H1 (cell line): ENCODE results near the gene GIMD1. TPM values are rescaled to one million over a fixed set of nuclear protein-coding genes. Genes with fewer than 3 reads are reported as not detected.

Experiments used
- CTCF ChIA-PET: fragments of 300-600 bp; sonication (Branson Sonifier 250); formaldehyde crosslinking; loops from one replicate; lab custom pipeline; 2021; ENCODE audit not compliant: partially characterized antibody; lab: Charles Lee
- POLR2A ChIA-PET: fragments of 300-600 bp; sonication (Branson Sonifier 250); formaldehyde crosslinking; loops from one replicate; lab custom pipeline; 2021; ENCODE audit warnings: inconsistent platforms; ENCODE audit not compliant: partially characterized antibody; lab: Charles Lee
- DNase-seq, 2 experiments: peaks; one replicate each; pipeline versions ENCODE4 v3.0.0 to v3.0.0-alpha.2; 2010 to 2022; ENCODE audit warnings: low spot score in 2 of 2, low read depth in 1 of 2, mixed read lengths in 1 of 2
- FAIRE-seq: peaks from 2 replicates; lab custom pipeline; 2011; peaks lifted over from hg19 to GRCh38; lab: Jason Lieb, UNC
- H2AFZ ChIP-seq: 2 replicates; pipeline ENCODE4 v1.8.1; 2012; ENCODE audit warnings: low read length, inconsistent platforms
- H2AK5ac ChIP-seq: 2 replicates; pipeline ENCODE4 v1.6.1; 2013; ENCODE audit warnings: low read depth, low read length
- H2BK120ac ChIP-seq: replicated peaks from 2 replicates; pipeline ENCODE3; 2013; ENCODE audit warnings: low read depth, low read length, inconsistent platforms
- H2BK12ac ChIP-seq: 2 replicates; pipeline ENCODE4 v1.6.1; 2013; ENCODE audit warnings: low read depth, low read length
- H2BK15ac ChIP-seq: 2 replicates; pipeline ENCODE4 v1.6.1; 2013; ENCODE audit warnings: low read length
- H2BK20ac ChIP-seq: 2 replicates; pipeline ENCODE4 v1.6.1; 2013; ENCODE audit warnings: low read length
- H2BK5ac ChIP-seq: 2 replicates; pipeline ENCODE4 v1.6.1; 2013; ENCODE audit warnings: low read depth, low read length
- H3K14ac ChIP-seq: 2 replicates; pipeline ENCODE4 v1.6.1; 2013; ENCODE audit warnings: inconsistent platforms; ENCODE audit not compliant: insufficient read length
- H3K18ac ChIP-seq: 2 replicates; pipeline ENCODE4 v1.6.1; 2013; ENCODE audit warnings: low read length; ENCODE audit errors: extremely low read depth
- H3K23ac ChIP-seq: 2 replicates; pipeline ENCODE4 v1.6.1; 2013; ENCODE audit warnings: inconsistent platforms; ENCODE audit not compliant: insufficient read length
- H3K23me2 ChIP-seq: 2 replicates; pipeline ENCODE4 v1.6.1; 2013; ENCODE audit warnings: low read depth, low read length
- H3K27ac ChIP-seq: 2 replicates; pipeline ENCODE4 v1.6.1; 2011; ENCODE audit warnings: low read depth, low read length, inconsistent platforms
- H3K27me3 ChIP-seq, 4 experiments: replicated peaks in 1 of 4; 1 replicate in 1 of 4; 2 replicates in 3 of 4; pipeline versions ENCODE4 v1.6.1 to v1.8.1; 2011 to 2013; ENCODE audit warnings: low read length in 3 of 4, mild to moderate bottlenecking in 3 of 4, inconsistent platforms in 2 of 4, mixed read lengths in 2 of 4, moderate library complexity in 1 of 4; ENCODE audit not compliant: control insufficient read depth in 3 of 4, insufficient read depth in 3 of 4; ENCODE audit errors: extremely low read depth in 1 of 4
- H3K36me3 ChIP-seq, 4 experiments: 2 replicates each; pipeline versions ENCODE4 v1.6.1 to v1.8.1; 2011 to 2013; ENCODE audit warnings: mild to moderate bottlenecking in 4 of 4, low read length in 3 of 4, moderate library complexity in 2 of 4, control low read depth in 1 of 4, inconsistent platforms in 1 of 4; ENCODE audit not compliant: insufficient read depth in 4 of 4, control insufficient read depth in 2 of 4
- H3K4ac ChIP-seq: replicated peaks from 2 replicates; pipeline ENCODE3; 2013; ENCODE audit warnings: low read length, low read depth, mixed read lengths, inconsistent platforms; ENCODE audit not compliant: insufficient read length
- H3K4me1 ChIP-seq, 4 experiments: replicated peaks in 1 of 4; 1 replicate in 1 of 4; 2 replicates in 3 of 4; pipeline versions ENCODE4 v1.6.1 to v1.8.1; 2011 to 2013; ENCODE audit warnings: low read length in 3 of 4, inconsistent platforms in 2 of 4, mixed read lengths in 1 of 4; ENCODE audit not compliant: insufficient read depth in 4 of 4, control insufficient read depth in 3 of 4
- H3K4me2 ChIP-seq, 2 experiments: 2 replicates each; pipeline versions ENCODE4 v1.6.1 to v1.8.1; 2011 to 2013; ENCODE audit warnings: low read depth in 2 of 2, low read length in 2 of 2, control low read depth in 1 of 2, inconsistent platforms in 1 of 2, mild to moderate bottlenecking in 1 of 2; ENCODE audit not compliant: insufficient read depth in 1 of 2
- H3K4me3 ChIP-seq, 4 experiments: fragments of 200-600, 300-600 bp in 1 of 4; sonication (generic), shearing (Covaris generic), sonication (Bioruptor Twin) in 1 of 4; 2 replicates each; pipeline versions ENCODE4 v1.5.1 to v1.8.1; 2011 to 2016; ENCODE audit warnings: low read length in 4 of 4, low read depth in 3 of 4, control low read depth in 2 of 4, inconsistent platforms in 2 of 4, mild to moderate bottlenecking in 2 of 4, mixed read lengths in 1 of 4, moderate library complexity in 1 of 4; ENCODE audit not compliant: insufficient read depth in 2 of 4; ENCODE audit errors: extremely low read depth in 1 of 4
- H3K56ac ChIP-seq: replicated peaks from 2 replicates; pipeline ENCODE3; 2013; ENCODE audit warnings: low read depth, mild to moderate bottlenecking, mixed read lengths, low read length, inconsistent platforms; ENCODE audit not compliant: insufficient read length
- H3K79me1 ChIP-seq: 2 replicates; pipeline ENCODE4 v1.6.1; 2013; ENCODE audit warnings: low read depth, low read length, control low read depth
- H3K79me2 ChIP-seq, 2 experiments: 2 replicates each; pipeline versions ENCODE4 v1.6.1 to v1.8.1; 2012 to 2013; ENCODE audit warnings: low read length in 2 of 2, mild to moderate bottlenecking in 2 of 2, inconsistent platforms in 1 of 2; ENCODE audit not compliant: insufficient read depth in 2 of 2, control insufficient read depth in 1 of 2
- H3K9ac ChIP-seq, 4 experiments: replicated peaks in 1 of 4; 1 replicate in 1 of 4; 2 replicates in 3 of 4; pipeline versions ENCODE4 v1.6.1 to v1.8.1; 2011 to 2013; ENCODE audit warnings: low read depth in 3 of 4, low read length in 3 of 4, control low read depth in 2 of 4, mild to moderate bottlenecking in 2 of 4, moderate library complexity in 2 of 4, inconsistent platforms in 1 of 4; ENCODE audit errors: extremely low read depth in 1 of 4
- H3K9me3 ChIP-seq, 2 experiments: 2 replicates each; pipeline versions ENCODE4 v1.6.1 to v1.8.1; 2012 to 2013; ENCODE audit warnings: mild to moderate bottlenecking in 2 of 2, moderate library complexity in 2 of 2, control low read depth in 1 of 2, inconsistent platforms in 1 of 2, low read depth in 1 of 2, low read length in 1 of 2, mixed read lengths in 1 of 2; ENCODE audit not compliant: insufficient read depth in 2 of 2
- H4K20me1 ChIP-seq, 2 experiments: replicated peaks in 1 of 2; 2 replicates each; pipeline versions ENCODE3 to v1.8.1; 2011 to 2013; ENCODE audit warnings: inconsistent platforms in 2 of 2, low read length in 2 of 2, mild to moderate bottlenecking in 1 of 2; ENCODE audit not compliant: insufficient read depth in 2 of 2, control insufficient read depth in 1 of 2
- H4K5ac ChIP-seq: 2 replicates; pipeline ENCODE4 v1.6.1; 2013; ENCODE audit warnings: low read length, low read depth, mixed read lengths, inconsistent platforms; ENCODE audit not compliant: insufficient read length
- H4K8ac ChIP-seq: 2 replicates; pipeline ENCODE4 v1.8.0; 2013; ENCODE audit warnings: mild to moderate bottlenecking, moderate library complexity, low read length, inconsistent platforms; ENCODE audit not compliant: insufficient read depth; ENCODE audit errors: extremely low read depth
- H4K91ac ChIP-seq: replicated peaks from 2 replicates; pipeline ENCODE3; 2013; ENCODE audit warnings: low read length, mixed read lengths, inconsistent platforms; ENCODE audit not compliant: insufficient read length
- KDM5A ChIP-seq: fragments of 200-600 bp; IDR thresholded peaks from 2 replicates; pipeline ENCODE4 v1.7.1; 2012; ENCODE audit warnings: mild to moderate bottlenecking, low read length, inconsistent platforms, mixed read lengths
- SIX5 ChIP-seq: IDR thresholded peaks from 2 replicates; pipeline ENCODE4 v1.6.1; 2011; ENCODE audit warnings: mild to moderate bottlenecking, low read depth, low read length
- TAF7 ChIP-seq: optimal IDR thresholded peaks from 2 replicates; pipeline ENCODE3; 2011; ENCODE audit warnings: low read depth, mild to moderate bottlenecking, inconsistent platforms, low read length, moderate library complexity, borderline replicate concordance
- WGBS, 2 experiments: shearing (Covaris generic) in 1 of 2; methylation state at CpG; one replicate each; pipeline versions ENCODE4 v1.1.6 to v1.1.7; 2013 to 2015; ENCODE audit warnings: low lambda C conversion rate in 2 of 2, mixed read lengths in 2 of 2, inconsistent platforms in 1 of 2, low coverage in 1 of 2, missing lambda C conversion rate in 1 of 2; ENCODE audit not compliant: insufficient replicate concordance in 2 of 2, insufficient coverage in 1 of 2, insufficient read length in 1 of 2; ENCODE audit errors: extremely low coverage in 1 of 2, missing lambda C conversion rate in 1 of 2; 5-methylcytosine and 5-hydroxymethylcytosine counted together
- polyA plus RNA-seq, 7 experiments: library from polyadenylated mRNA; depleted of rRNA in 3 of 7; stranded (reverse) in 5 of 7; unstranded in 2 of 7; fragments of >200 nt in 5 of 7; fragments of 200-250 nt in 2 of 7; gene quantifications; 1 replicate in 5 of 7; 2 replicates in 1 of 7; 4 replicates in 1 of 7; pipeline versions ENCODE4 v1.2.1 to v1.2.3, GENCODE V29; 2011 to 2013; ENCODE audit warnings: missing spikeins in 2 of 7, mixed read lengths in 2 of 7
- total RNA-seq: library from RNA; stranded (reverse); fragmentation: NEBNext Ultra II Directional; extraction: Animal tissue kit (Norgen Biotek cat#: 25700); gene quantifications from 2 replicates; pipeline ENCODE4 v1.2.1, GENCODE V29; 2021

GIMD1 gene
- total and polyA plus RNA-seq, 2 of the 8 experiments (the other 6 are each of a cell fraction or from before 2014, with no cell fraction given): not detected

DNA sequence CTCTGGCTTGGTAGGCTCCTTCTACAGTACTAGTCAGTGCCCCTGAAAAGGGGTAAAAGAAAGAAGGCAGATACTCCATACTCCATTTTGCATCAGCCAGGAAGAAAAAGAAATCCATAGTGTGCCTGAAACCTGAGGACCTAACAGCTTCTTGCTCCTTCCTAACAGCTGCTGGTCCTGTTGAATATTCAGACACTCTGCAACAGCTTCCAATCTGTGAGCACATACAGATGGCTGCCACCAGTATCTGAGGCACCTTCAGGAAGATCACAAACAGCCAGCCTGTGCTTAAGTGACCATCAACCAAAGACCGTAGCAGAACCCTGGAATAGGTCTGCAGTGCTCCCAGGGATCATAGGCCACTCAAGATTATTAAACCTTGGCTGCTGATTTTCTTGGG lies 4.3 kb downstream of the GIMD1 start:
- Histone ChIP-seq H2BK20ac (no peak overlapping the region), H4K91ac (no peak overlapping the region), H2BK12ac (no peak overlapping the region), H3K9me3 (no peaks in the 10 kb centered on the region), H4K8ac (no peak overlapping the region), H3K4me1 (peaks cover 0 to 3% (median 0%) of the 10 kb centered on the region in 4 experiments; a peak in 1 of 7 replicates), H4K20me1 (no peaks in the 10 kb centered on the region), H2BK15ac (no peak overlapping the region), H3K18ac (no peak overlapping the region), H2BK5ac (no peak overlapping the region), H2BK120ac (no peak overlapping the region), H2AFZ (peak overlapping the region; percentile 99), H3K9ac (no peak overlapping the region), H3K4me2 (no peak overlapping the region), H3K23ac (no peak overlapping the region), H3K4me3 (no peak overlapping the region), H3K27me3 (no peaks in the 10 kb centered on the region), H3K36me3 (no peaks in the 10 kb centered on the region), H3K56ac (no peak overlapping the region), H3K14ac (no peak overlapping the region), H3K4ac (no peak overlapping the region), H3K23me2 (no peaks in the 10 kb centered on the region), H4K5ac (no peak overlapping the region), H3K79me2 (no peaks in the 10 kb centered on the region), H3K79me1 (no peaks in the 10 kb centered on the region), H2AK5ac (no peak overlapping the region)
- POLR2A ChIA-PET: no interaction called here
- CTCF ChIA-PET: interaction anchor here (0.7 to 1.3 kb wide), 7 partner anchors 16 to 147 kb away, joined by 3 read pairs; no protein-coding TSS in a partner anchor
- 89% methylated on average over 1 of the region's 1 CpG; no CpG with 5 or more reads in 1 of the 2 experiments for WGBS, 2 experiments
- DNase-seq: no peak
- TF ChIP-seq KDM5A (no peak), SIX5 (no peak), TAF7 (no peak)
- TF ChIP-seq, all 59 proteins: peak for 0
- H3K27ac ChIP-seq: 0 out of 2 replicates have a peak overlapping the region, but pooled peaks have one; percentile 23
- no peak for FAIRE-seq
